ENCODE results near the gene MFSD12. TPM values are rescaled to one million over a fixed set of nuclear protein-coding genes. Genes with fewer than 3 reads are reported as not detected.
A peak's percentile ranks its signal among the peaks of the same experiment; 100 is the strongest.

Gene MFSD12
- total RNA-seq, 1 donor from 2014 or later = 76.9 TPM

GRCh38 chr19:3589949-3590348, 32.6 kb upstream of the MFSD12 start:
- intact Hi-C loops (cut with micrococcal nuclease) = no loop called here
- Mint-ChIP-seq H3K27me3 (no peaks in the 10 kb centered on the region), H3K36me3 (ENCODE audit: low read depth) (no peaks in the 10 kb centered on the region), H3K9me3 (no peaks in the 10 kb centered on the region), H3K27ac (no peak overlapping the region), H3K4me3 (no peak overlapping the region), H3K4me1 (no peaks in the 10 kb centered on the region)
- DNase-seq (no peak), ATAC-seq (ENCODE audit: low read depth) (no peak)
- ChIA-PET POLR2A (interaction anchor here (1.2 kb wide), 1 partner anchor 15 kb away, joined by 3 read pairs; no protein-coding TSS in a partner anchor), CTCF (no interaction called here)
- TF ChIP-seq CTCF (IDR thresholded peaks at IDR 0.05) = no peak

GRCh38 chr19:3589439-3589838, 32.1 kb upstream of the MFSD12 start:
- intact Hi-C loops (cut with micrococcal nuclease) = no loop called here
- H3K27me3 Mint-ChIP-seq = no peaks in the 10 kb centered on the region
- no peak overlapping the region for H3K4me3 Mint-ChIP-seq
- DNase-seq (no peak), ATAC-seq (ENCODE audit: low read depth) (no peak)
- no peak for TF ChIP-seq CTCF (IDR thresholded peaks at IDR 0.05)
- no peak overlapping the region for H3K27ac Mint-ChIP-seq
- no peaks in the 10 kb centered on the region for H3K9me3 Mint-ChIP-seq
- CTCF ChIA-PET = no interaction called here
- POLR2A ChIA-PET = no interaction called here
- no peaks in the 10 kb centered on the region for H3K4me1 Mint-ChIP-seq
- no peaks in the 10 kb centered on the region for H3K36me3 Mint-ChIP-seq (ENCODE audit: low read depth)

- H3K4me1 Mint-ChIP-seq = no peaks in the 10 kb centered on the region
- H3K9me3 Mint-ChIP-seq = no peaks in the 10 kb centered on the region
- ChIA-PET POLR2A (interaction anchor here (0.7 kb wide), 1 partner anchor 29 kb away, joined by 3 read pairs; no protein-coding TSS in a partner anchor), CTCF (interaction anchor here (3.1 kb wide), 1 partner anchor 41 kb away, joined by 15 read pairs; no protein-coding TSS in a partner anchor)
- H3K27me3 Mint-ChIP-seq = peaks cover 2% of the 10 kb centered on the region
- no peaks in the 10 kb centered on the region for H3K36me3 Mint-ChIP-seq (ENCODE audit: low read depth)
- ATAC-seq (ENCODE audit: low read depth) (no peak), DNase-seq (no peak)
- H3K27ac Mint-ChIP-seq = no peak overlapping the region
- H3K4me3 Mint-ChIP-seq = no peak overlapping the region
- intact Hi-C loops (cut with micrococcal nuclease) = loop anchor here (1.0 kb wide), 2 partner anchors 31 to 119 kb away; no protein-coding TSS in a partner anchor
- TF ChIP-seq CTCF (IDR thresholded peaks at IDR 0.05) = no peak
Observed at GRCh38 chr19:3586707-3587346, 29.4 kb upstream of the MFSD12 start.

GRCh38 chr19:3586127-3586626, 28.8 kb upstream of the MFSD12 start:
- peak; percentile 45 for TF ChIP-seq CTCF (IDR thresholded peaks at IDR 0.05)
- intact Hi-C loops (cut with micrococcal nuclease) = loop anchor here (1.0 kb wide), 2 partner anchors 32 to 120 kb away; no protein-coding TSS in a partner anchor
- Mint-ChIP-seq H3K36me3 (ENCODE audit: low read depth) (no peaks in the 10 kb centered on the region), H3K4me3 (peak overlapping the region; percentile 48), H3K27me3 (peaks cover 2% of the 10 kb centered on the region), H3K4me1 (no peaks in the 10 kb centered on the region), H3K9me3 (no peaks in the 10 kb centered on the region), H3K27ac (no peak overlapping the region)
- DNase-seq = peak; percentile 46
- POLR2A ChIA-PET = interaction anchor here (0.7 kb wide), 1 partner anchor 28 kb away, joined by 3 read pairs; no protein-coding TSS in a partner anchor
- ATAC-seq (ENCODE audit: low read depth) = peak; percentile 45
- CTCF ChIA-PET = interaction anchor here (1.1 to 3.1 kb wide), 3 partner anchors 33 to 121 kb away, joined by 3 to 15 read pairs (median 5); no protein-coding TSS in a partner anchor

Measured in activated B cell treated with CpG ODN at 0.5 μM for 24 hours (primary cell).